Transverse colon (tissue), 3 donors: ENCODE results near the gene TBCD.

Source experiments
- CTCF ChIP-seq, 5 experiments: fragments of 200-600 bp in 3 of 5; fragments of 450-650 bp in 2 of 5; sonication (generic) in 3 of 5; IDR thresholded peaks; 1 replicate in 2 of 5; 2 replicates in 3 of 5; pipeline ENCODE4 v1.5.1; 2016 to 2017; ENCODE audit warnings: antibody characterized with exemption in 5 of 5, inconsistent platforms in 3 of 5, mild to moderate bottlenecking in 2 of 5, moderate library complexity in 1 of 5
- POLR2A ChIP-seq: fragments of 450-650 bp; IDR thresholded peaks from one replicate; pipeline ENCODE4 v1.6.1; 2016; ENCODE audit warnings: antibody characterized with exemption, mild to moderate bottlenecking, moderate library complexity

GRCh38 chr17:82905130-82905529 is 153.3 kb downstream of the TBCD start:
- no peak for TF ChIP-seq CTCF (IDR thresholded peaks at IDR 0.05)
- no peak for TF ChIP-seq POLR2A
